H9 (cell line): ENCODE data around the gene KLHL14. TPM values are rescaled to one million over a fixed set of nuclear protein-coding genes. Genes with fewer than 3 reads are reported as not detected.

Experiments used
- DNase-seq: peaks from one replicate; pipeline ENCODE4 v3.0.0-alpha.2; 2017
- H2AFZ ChIP-seq: one replicate; pipeline ENCODE4 v1.6.1; 2013; ENCODE audit warnings: mild to moderate bottlenecking, low read length, control low read depth, moderate library complexity
- H2AK5ac ChIP-seq: 2 replicates; pipeline ENCODE4 v1.6.1; 2013; ENCODE audit warnings: low read length, control low read depth, mixed read lengths; ENCODE audit not compliant: insufficient read length
- H2BK120ac ChIP-seq: one replicate; pipeline ENCODE4 v1.6.1; 2013; ENCODE audit warnings: low read depth, mild to moderate bottlenecking, low read length, control low read depth, inconsistent platforms; ENCODE audit not compliant: poor library complexity, severe bottlenecking
- H2BK12ac ChIP-seq: 2 replicates; pipeline ENCODE4 v1.6.1; 2013; ENCODE audit warnings: low read length, control low read depth, mixed read lengths, low read depth; ENCODE audit not compliant: insufficient read length
- H2BK15ac ChIP-seq: 2 replicates; pipeline ENCODE4 v1.6.1; 2013; ENCODE audit warnings: low read depth, low read length, control low read depth
- H2BK20ac ChIP-seq: one replicate; pipeline ENCODE4 v1.6.1; 2013; ENCODE audit warnings: low read depth, mild to moderate bottlenecking, low read length, control low read depth, inconsistent platforms; ENCODE audit not compliant: poor library complexity, severe bottlenecking
- H2BK5ac ChIP-seq: 2 replicates; pipeline ENCODE4 v1.6.1; 2013; ENCODE audit warnings: low read length, control low read depth, mixed read lengths; ENCODE audit not compliant: insufficient read length
- H3K14ac ChIP-seq: 2 replicates; pipeline ENCODE4 v1.6.1; 2013; ENCODE audit warnings: low read length, control low read depth; ENCODE audit not compliant: insufficient read depth
- H3K18ac ChIP-seq: 2 replicates; pipeline ENCODE4 v1.6.1; 2013; ENCODE audit warnings: low read depth, mild to moderate bottlenecking, mixed read lengths, low read length, control low read depth; ENCODE audit not compliant: insufficient read length
- H3K23ac ChIP-seq: 2 replicates; pipeline ENCODE4 v1.6.1; 2013; ENCODE audit warnings: low read length, control low read depth, mixed read lengths, low read depth; ENCODE audit not compliant: insufficient read length
- H3K23me2 ChIP-seq: 2 replicates; pipeline ENCODE4 v1.6.1; 2013; ENCODE audit warnings: low read depth, mild to moderate bottlenecking, mixed read lengths, low read length, control low read depth; ENCODE audit not compliant: insufficient read length, poor library complexity, severe bottlenecking
- H3K27ac ChIP-seq: 2 replicates; pipeline ENCODE4 v1.5.1; 2013; ENCODE audit warnings: low read length, control low read depth, mixed read lengths, low read depth; ENCODE audit not compliant: insufficient read length
- H3K27me3 ChIP-seq: 2 replicates; pipeline ENCODE4 v1.6.1; 2013; ENCODE audit warnings: low read length, control low read depth, inconsistent platforms; ENCODE audit not compliant: insufficient read depth
- H3K4ac ChIP-seq: 2 replicates; pipeline ENCODE4 v1.6.1; 2013; ENCODE audit warnings: low read depth, mild to moderate bottlenecking, control low read depth, inconsistent platforms, low read length, moderate library complexity
- H3K4me1 ChIP-seq: 2 replicates; pipeline ENCODE4 v1.6.1; 2013; ENCODE audit warnings: low read length, control low read depth, inconsistent platforms; ENCODE audit not compliant: insufficient read depth
- H3K4me2 ChIP-seq: 2 replicates; pipeline ENCODE4 v1.6.1; 2013; ENCODE audit warnings: low read length, control low read depth, mixed read lengths; ENCODE audit not compliant: insufficient read length, insufficient read depth
- H3K56ac ChIP-seq: 2 replicates; pipeline ENCODE4 v1.6.1; 2013; ENCODE audit warnings: low read depth, mild to moderate bottlenecking, mixed read lengths, low read length, control low read depth; ENCODE audit not compliant: insufficient read length
- H3K79me1 ChIP-seq: 2 replicates; pipeline ENCODE4 v1.6.1; 2013; ENCODE audit warnings: low read depth, mild to moderate bottlenecking, moderate library complexity, low read length, control low read depth, inconsistent platforms; ENCODE audit not compliant: insufficient read depth, poor library complexity, severe bottlenecking
- H3K79me2 ChIP-seq: 2 replicates; pipeline ENCODE4 v1.6.1; 2013; ENCODE audit warnings: low read length, control low read depth, inconsistent platforms; ENCODE audit not compliant: insufficient read depth
- H3K9ac ChIP-seq: 2 replicates; pipeline ENCODE4 v1.6.1; 2013; ENCODE audit warnings: low read length, control low read depth, mixed read lengths; ENCODE audit not compliant: insufficient read length; ENCODE audit errors: extremely low read depth
- H3K9me3 ChIP-seq: one replicate; pipeline ENCODE4 v1.6.1; 2013; ENCODE audit warnings: low read depth, low read length, inconsistent platforms; ENCODE audit not compliant: control insufficient read depth
- H3T11ph ChIP-seq: one replicate; pipeline ENCODE4 v1.6.1; 2013; ENCODE audit warnings: mild to moderate bottlenecking, low read length, control low read depth, inconsistent platforms
- H4K20me1 ChIP-seq: one replicate; pipeline ENCODE4 v1.6.1; 2013; ENCODE audit not compliant: control insufficient read depth, insufficient read length, insufficient read depth
- H4K5ac ChIP-seq: 2 replicates; pipeline ENCODE4 v1.6.1; 2013; ENCODE audit warnings: low read depth, mild to moderate bottlenecking, mixed read lengths, low read length, control low read depth; ENCODE audit not compliant: insufficient read length
- H4K8ac ChIP-seq: replicated peaks from 2 replicates; pipeline ENCODE4 v1.6.1; 2013; ENCODE audit warnings: low read length, control low read depth, mixed read lengths, low read depth; ENCODE audit not compliant: insufficient read length
- H4K91ac ChIP-seq: 2 replicates; pipeline ENCODE4 v1.6.1; 2013; ENCODE audit warnings: low read depth, mild to moderate bottlenecking, moderate library complexity, mixed read lengths, low read length, control low read depth; ENCODE audit not compliant: insufficient read length
- H3K27ac Mint-ChIP-seq, 3 experiments: 2 replicates in 2 of 3; 3 replicates in 1 of 3; pipeline ENCODE4 v1.8.0; 2020 to 2021; ENCODE audit warnings: mixed read lengths in 3 of 3, mild to moderate bottlenecking in 1 of 3, moderate library complexity in 1 of 3
- H3K27me3 Mint-ChIP-seq: 2 replicates; pipeline ENCODE4 v1.8.0; 2021; ENCODE audit warnings: low read depth, mild to moderate bottlenecking, moderate library complexity, mixed read lengths
- H3K36me3 Mint-ChIP-seq, 3 experiments: 2 replicates in 2 of 3; 3 replicates in 1 of 3; pipeline ENCODE4 v1.8.0; 2020 to 2021; ENCODE audit warnings: low read depth in 3 of 3, mixed read lengths in 3 of 3; ENCODE audit not compliant: insufficient read depth in 1 of 3
- H3K4me1 Mint-ChIP-seq, 2 experiments: 2 replicates each; pipeline ENCODE4 v1.8.0; 2020; ENCODE audit warnings: mixed read lengths in 2 of 2
- H3K4me3 Mint-ChIP-seq, 2 experiments: 2 replicates in 1 of 2; 3 replicates in 1 of 2; pipeline ENCODE4 v1.8.0; 2020 to 2021; ENCODE audit warnings: mild to moderate bottlenecking in 2 of 2, mixed read lengths in 2 of 2, moderate library complexity in 1 of 2
- H3K9me3 Mint-ChIP-seq, 2 experiments: 2 replicates in 1 of 2; 3 replicates in 1 of 2; pipeline ENCODE4 v1.8.0; 2020; ENCODE audit warnings: mild to moderate bottlenecking in 2 of 2, mixed read lengths in 2 of 2, moderate library complexity in 1 of 2
- CTCF ChIP-seq: fragments of 200-600 bp; sonication (generic); conservative IDR thresholded peaks from 3 replicates; pipeline ENCODE4 v1.8.0; 2021; ENCODE audit warnings: antibody characterized with exemption, mild to moderate bottlenecking
- WGBS: extraction: QIAGEN DNeasy Blood & Tissue Kit; methylation state at CpG from one replicate; pipeline ENCODE4 v1.1.7; 2013; ENCODE audit warnings: missing lambda C conversion rate, low lambda C conversion rate, mixed read lengths; ENCODE audit not compliant: insufficient read length; ENCODE audit errors: extremely low coverage; 5-methylcytosine and 5-hydroxymethylcytosine counted together
- total RNA-seq: library from RNA; stranded (reverse); gene quantifications from 2 replicates; pipeline ENCODE4 v1.2.1, GENCODE V29; 2021

The KLHL14 gene
- total RNA-seq, 1 experiment from 2014 or later: 1.0 TPM

GRCh38 chr18:32802591-32803451 lies 30.0 kb upstream of the KLHL14 start:
- Histone ChIP-seq H4K20me1 (no peaks in the 10 kb centered on the region), H2BK5ac (no peak overlapping the region), H2BK12ac (no peak overlapping the region), H2BK120ac (no peak overlapping the region), H3K4ac (no peak overlapping the region), H3K14ac (no peak overlapping the region), H3K9me3 (no peaks in the 10 kb centered on the region), H3K56ac (no peak overlapping the region), H2AK5ac (no peak overlapping the region), H3K9ac (no peak overlapping the region), H2BK20ac (no peak overlapping the region), H3K4me1 (no peaks in the 10 kb centered on the region), H3K27me3 (no peaks in the 10 kb centered on the region), H2BK15ac (no peak overlapping the region), H3K23me2 (no peaks in the 10 kb centered on the region), H3K23ac (no peak overlapping the region), H3K18ac (no peak overlapping the region), H4K8ac (no peak overlapping the region), H3K27ac (no peak overlapping the region), H3K79me1 (no peaks in the 10 kb centered on the region), H3T11ph (no peak overlapping the region), H3K4me2 (no peak overlapping the region), H2AFZ (no peak overlapping the region), H4K91ac (no peak overlapping the region), H4K5ac (no peak overlapping the region), H3K79me2 (no peaks in the 10 kb centered on the region)
- H3K4me3 Mint-ChIP-seq: no peak overlapping the region
- WGBS: no CpG with 5 or more reads among the region's 8 CpGs
- H3K36me3 Mint-ChIP-seq: peaks cover 0 to 2% (median 2%) of the 10 kb centered on the region in 3 experiments; a peak in 3 of 7 replicates
- H3K27me3 Mint-ChIP-seq: no peaks in the 10 kb centered on the region
- DNase-seq: no peak
- peaks cover 2 to 7% of the 10 kb centered on the region in 2 experiments; a peak in 4 of 5 replicates for H3K9me3 Mint-ChIP-seq
- TF ChIP-seq CTCF: no peak
- no peak overlapping the region for H3K27ac Mint-ChIP-seq
- peaks cover 10 to 11% of the 10 kb centered on the region in 2 experiments for H3K4me1 Mint-ChIP-seq
